HG02588 (cell line): Measurements from ENCODE around the gene COG8.
"Not testable (repeated sequence)": the region's sequence is repeated elsewhere in the genome, so short reads cannot be mapped to it uniquely, and the experiment has no call there.

Experiments used
- ATAC-seq: cut with Tn5 transposase; IDR thresholded peaks from one replicate; pipeline ENCODE4 v1.9.1; 2021; ENCODE audit warnings: mild to moderate bottlenecking, moderate library complexity; ENCODE audit not compliant: unreplicated experiment

The COG8 gene, protein sequence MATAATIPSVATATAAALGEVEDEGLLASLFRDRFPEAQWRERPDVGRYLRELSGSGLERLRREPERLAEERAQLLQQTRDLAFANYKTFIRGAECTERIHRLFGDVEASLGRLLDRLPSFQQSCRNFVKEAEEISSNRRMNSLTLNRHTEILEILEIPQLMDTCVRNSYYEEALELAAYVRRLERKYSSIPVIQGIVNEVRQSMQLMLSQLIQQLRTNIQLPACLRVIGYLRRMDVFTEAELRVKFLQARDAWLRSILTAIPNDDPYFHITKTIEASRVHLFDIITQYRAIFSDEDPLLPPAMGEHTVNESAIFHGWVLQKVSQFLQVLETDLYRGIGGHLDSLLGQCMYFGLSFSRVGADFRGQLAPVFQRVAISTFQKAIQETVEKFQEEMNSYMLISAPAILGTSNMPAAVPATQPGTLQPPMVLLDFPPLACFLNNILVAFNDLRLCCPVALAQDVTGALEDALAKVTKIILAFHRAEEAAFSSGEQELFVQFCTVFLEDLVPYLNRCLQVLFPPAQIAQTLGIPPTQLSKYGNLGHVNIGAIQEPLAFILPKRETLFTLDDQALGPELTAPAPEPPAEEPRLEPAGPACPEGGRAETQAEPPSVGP

DNA sequence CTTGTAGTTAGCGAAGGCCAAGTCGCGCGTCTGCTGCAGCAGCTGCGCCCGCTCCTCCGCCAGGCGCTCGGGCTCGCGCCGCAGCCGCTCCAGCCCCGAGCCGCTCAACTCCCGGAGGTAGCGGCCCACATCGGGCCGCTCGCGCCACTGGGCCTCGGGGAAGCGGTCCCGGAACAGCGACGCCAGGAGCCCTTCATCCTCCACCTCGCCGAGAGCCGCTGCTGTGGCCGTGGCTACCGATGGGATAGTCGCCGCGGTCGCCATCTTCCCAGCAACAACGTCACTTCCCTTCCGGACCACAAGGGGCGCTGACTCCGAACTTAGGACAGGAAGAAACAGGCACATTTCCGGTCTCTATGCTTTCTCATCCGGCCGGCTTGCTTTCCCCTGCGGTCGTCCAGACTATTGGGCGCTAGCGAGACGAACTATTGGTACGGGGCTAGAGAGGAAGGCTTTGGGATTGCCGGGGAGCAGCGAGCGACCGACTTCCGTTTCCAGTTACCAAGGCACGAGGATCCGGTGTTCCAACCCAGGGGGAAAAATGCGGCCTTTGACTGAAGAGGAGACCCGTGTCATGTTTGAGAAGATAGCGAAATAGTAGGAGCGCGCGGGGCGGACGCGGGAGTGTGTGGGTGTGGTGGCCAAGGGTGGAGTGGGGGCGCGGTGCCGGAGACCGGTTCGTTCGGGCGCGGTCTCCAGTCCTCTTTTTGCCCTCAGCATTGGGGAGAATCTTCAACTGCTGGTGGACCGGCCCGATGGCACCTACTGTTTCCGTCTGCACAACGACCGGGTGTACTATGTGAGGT, at the start of gene COG8, which contains the start of gene NIP7:
Gene COG8, minus strand, starts transcription at position 276 of the 806 bp plus-strand sequence. Its CDS starts 12 bp downstream, at position 264.
Gene NIP7, plus strand, starts transcription at position 484 of the 806 bp plus-strand sequence. Its CDS starts 58 bp downstream, at position 542.
- ATAC-seq, result peak; percentile 90

- no peak for ATAC-seq
These were observed 47.2 kb upstream of the COG8 start for GRCh38 chr16:69386596-69386995.

DNA sequence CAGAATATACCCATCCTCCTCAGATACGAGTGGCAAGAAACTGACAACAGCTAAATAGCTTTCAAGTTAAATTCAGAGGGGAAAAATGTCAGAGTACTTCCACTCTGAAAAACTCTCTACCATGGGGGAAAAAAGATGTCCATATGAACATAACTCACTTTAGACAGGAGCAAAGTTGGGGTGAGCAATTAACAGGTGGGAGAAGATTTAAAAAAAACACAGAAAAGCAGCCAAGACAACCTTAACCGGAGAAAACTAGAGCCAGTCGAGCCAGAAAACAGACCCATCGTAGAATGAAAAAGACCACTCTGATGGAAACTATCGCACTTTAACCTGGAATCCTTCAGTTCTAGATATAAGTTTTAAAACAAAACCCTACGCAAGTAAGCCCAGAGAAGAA, 45.6 kb upstream of the COG8 start:
- ATAC-seq, result no peak

DNA sequence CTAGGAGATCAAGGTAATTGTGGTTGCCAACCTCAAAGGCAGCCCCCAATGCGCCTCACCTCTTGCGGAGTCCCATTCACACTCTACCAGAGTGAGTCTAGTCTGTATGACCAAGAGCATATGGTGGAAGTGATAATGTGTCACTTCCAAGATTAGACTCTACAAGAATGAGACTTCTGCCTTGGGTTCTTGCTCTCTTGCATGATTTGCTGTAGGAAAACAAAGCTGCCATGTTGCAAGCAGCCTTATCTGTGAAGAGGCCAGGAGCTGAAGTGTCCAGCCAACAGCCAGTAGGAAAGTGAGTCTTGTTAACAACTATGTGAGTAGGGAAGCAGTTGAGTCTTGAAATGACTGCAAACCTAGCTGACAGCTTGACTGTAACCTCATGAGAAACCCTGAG, 43.1 kb upstream of the COG8 start:
- ATAC-seq, result no peak

DNA sequence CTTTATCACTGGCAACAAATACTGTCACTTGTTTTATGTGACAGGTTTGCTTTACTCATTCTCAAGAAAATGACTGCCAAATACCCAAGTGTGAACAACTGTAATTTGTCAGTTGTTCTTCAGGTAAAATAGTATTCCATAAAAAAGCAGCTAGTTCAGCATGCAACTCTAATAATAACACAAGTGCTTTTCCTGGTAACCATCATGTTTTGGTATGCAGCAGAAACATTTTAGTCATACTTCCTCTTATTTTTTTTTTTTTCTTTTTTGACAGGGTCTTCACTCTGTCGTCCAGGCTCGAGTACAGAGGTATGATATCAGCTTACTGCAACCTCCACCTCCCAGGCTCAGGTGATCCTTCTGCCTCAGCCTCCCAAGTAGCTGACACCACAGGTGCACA, 41.9 kb upstream of the COG8 start:
- no peak for ATAC-seq

DNA sequence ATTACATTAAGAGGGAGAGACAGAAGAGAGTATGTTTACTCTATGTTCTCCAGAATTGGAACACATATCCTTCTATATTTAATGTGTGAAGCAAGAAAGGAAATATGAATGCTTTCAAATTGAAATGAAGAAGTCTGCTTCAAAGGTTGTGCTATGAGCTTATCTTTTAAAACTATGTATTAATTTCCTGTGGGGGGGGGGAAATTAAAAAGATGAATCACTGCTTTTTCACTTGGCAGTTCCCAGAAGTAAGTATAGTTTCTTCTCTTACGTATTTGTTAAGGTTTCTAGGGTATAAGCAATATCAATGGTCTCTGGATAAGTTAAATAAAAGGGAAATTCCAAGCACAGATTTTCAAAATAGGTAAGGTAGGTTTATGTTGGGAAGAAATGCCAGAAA, 39.4 kb upstream of the COG8 start:
- no peak for ATAC-seq

- ATAC-seq, result no peak
These were observed 38.7 kb upstream of the COG8 start for GRCh38 chr16:69378036-69378435.

DNA sequence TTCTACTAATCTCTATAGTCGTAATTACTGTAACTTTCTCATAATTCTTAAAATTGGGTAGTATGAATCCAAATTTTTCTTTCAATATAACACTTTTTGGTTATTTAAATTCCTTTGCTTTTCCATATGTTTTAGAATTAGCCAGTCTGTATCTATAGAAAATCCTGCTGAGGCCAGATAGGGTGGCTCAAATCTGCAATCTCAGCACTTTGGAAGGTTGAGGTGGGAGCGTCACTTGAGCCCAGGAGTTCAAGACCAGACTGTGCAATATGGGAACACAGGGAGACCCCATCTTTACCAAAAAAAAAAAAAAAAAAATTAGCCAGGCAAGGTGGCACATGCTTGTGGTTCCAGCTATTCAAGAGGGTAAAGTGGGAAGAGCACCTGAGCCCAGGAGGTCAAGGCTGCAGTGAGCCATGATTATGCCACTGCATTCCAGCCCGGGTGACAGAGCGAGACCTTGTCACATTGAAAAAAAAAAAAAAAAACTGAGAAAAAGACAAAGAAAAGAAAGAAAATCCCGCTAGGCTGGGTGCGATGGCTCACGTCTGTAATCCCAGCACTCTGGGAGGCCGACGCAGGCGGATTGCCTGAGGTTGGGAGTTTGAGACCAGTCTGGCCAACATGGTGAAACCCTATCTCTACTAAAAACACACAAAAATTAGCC, 37.2 kb upstream of the COG8 start:
- no peak for ATAC-seq

DNA sequence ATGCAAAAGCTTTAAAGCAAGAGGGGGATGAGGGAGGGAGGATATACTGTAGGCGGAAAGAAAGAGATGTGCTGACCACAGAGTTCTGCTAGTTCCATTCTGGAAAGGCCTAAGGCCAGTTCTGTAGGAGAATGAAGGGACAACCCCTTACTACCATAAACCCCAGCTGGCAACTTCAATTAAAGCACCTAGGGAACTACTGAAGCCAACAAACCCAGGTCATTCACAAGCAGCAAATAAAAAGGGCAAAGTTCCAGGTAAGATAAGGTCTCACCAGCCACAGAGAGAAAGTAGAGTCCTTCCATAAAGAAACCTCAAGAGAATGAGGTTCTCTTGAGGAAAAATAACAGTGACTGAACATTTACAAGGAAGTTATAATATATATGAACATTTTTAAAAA, 33.7 kb upstream of the COG8 start:
- no peak for ATAC-seq

DNA sequence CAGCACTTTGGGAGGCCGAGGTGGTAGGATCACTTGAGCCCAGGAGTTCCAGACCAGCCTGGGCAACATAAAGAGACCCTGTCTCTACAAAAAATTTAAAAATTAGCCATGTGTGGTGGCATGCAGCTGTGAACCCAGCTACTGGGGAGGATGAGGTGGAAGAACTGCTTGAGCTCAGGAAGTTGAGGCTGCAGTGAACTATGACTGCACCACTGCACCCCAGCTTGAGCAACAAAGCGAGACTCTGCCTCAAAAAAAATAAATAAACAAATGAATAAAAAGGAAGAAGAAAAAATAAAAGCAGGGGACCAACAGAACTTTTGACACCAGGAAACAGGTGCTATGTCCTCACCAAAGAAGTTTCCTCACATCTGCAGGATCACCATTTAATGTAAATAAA, 32.2 kb upstream of the COG8 start:
- ATAC-seq, result no peak

GRCh38 chr16:69368866-69369265, 29.5 kb upstream of the COG8 start:
- no peak for ATAC-seq

DNA sequence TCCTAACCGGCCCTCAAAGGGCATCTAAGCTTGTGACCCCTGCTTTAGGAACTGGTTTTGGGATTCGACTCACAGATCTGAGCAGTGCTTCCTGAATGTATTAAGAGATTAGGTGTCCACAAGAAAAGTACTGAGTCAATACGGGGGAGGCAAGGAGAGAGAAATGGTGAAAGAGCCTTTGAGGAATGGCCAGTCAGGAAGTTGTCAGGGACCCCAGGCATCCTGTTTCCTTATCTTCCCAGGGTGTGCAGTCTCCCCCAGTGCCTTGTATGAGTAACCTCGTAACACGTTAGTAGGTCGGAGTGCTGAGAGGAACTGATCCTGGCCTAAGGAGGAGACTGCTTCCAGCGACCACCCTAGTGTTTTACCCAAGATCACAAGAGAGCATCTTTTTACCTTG, 28.6 kb upstream of the COG8 start:
- ATAC-seq, result no peak

- ATAC-seq, result no peak
These were observed 27.1 kb upstream of the COG8 start for GRCh38 chr16:69366431-69366830.

DNA sequence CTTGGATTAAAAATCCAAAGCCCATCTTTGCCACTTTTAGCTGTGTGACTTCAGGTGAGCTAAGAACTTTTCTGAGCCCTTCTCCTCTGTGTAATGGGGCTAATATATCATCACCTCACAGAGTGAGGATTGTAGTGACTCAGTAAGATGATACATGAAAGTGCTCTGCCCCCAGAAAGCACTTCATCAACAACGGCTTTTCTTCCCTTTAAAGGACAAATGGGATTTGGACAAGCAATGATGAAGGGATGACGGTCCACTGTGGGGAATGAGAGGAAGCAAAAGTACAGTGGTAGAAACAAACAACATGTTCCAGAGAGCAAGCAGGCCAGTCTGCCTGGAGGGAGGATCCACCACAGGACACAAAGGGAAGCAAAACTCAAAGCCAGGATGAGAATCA, 26.5 kb upstream of the COG8 start:
- ATAC-seq, result no peak

GRCh38 chr16:69364088-69364487, 24.7 kb upstream of the COG8 start:
- ATAC-seq, result no peak

GRCh38 chr16:69363281-69363717, 23.9 kb upstream of the COG8 start:
- no peak for ATAC-seq

DNA sequence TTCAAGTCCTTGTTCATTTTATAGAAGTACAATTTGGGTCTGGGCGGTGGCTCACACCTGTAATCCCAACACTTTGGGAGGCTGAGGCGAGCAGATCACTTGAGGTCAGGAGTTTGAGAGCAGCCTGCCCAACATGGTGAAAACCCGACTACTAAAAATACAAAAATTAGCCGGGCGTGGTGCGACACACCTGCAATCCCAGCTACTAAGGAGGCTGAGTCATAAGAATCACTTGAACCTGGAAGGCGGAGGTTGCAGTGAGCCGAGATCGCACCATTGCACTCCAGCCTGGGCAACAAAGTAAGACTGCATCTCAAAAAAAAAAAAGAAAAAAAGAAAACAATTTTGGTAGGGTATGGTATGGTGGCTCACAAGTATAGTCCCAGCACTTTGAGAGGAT, 20.7 kb upstream of the COG8 start:
- ATAC-seq, result not testable (repeated sequence)

DNA sequence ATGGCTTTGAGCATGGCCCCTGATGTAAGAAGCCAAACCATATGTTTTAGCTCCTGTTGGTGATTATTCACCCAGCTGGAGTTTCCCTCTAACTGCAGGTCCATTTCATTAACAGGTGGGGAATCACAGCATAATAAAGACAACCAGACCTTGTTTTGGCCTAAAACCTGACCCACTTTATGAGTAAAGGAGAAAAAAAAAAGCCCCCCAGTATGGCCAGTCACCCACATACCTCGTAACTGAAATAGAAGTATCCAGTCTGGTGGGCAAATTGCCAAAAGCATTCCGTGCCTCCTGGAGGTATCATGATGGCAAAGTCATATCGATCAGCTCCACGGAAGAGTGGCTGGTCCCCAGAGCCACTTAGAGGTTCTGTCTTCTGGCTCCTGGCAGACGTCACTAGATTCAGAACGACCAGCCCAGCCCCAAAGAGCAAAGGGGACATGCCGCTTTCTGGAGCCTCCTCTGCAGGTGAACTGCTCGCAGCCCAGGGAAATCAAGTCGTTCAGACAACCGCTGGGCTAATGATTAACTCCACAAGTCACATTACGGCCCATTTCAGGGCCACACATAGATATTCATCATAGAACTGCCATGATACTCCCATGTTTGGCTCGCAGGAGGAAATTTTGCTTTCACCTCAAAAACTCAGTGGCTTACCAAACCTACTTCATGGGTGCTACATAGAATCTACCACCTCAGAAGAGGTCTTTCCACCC, 12.1 kb upstream of the COG8 start, which contains the start of gene TMED6:
Gene TMED6, minus strand, starts transcription at position 478 of the 719 bp plus-strand sequence. Its CDS starts 33 bp downstream, at position 445.
- ATAC-seq, result no peak

- no peak for ATAC-seq
These were observed 11.3 kb upstream of the COG8 start for GRCh38 chr16:69350536-69351133.

DNA sequence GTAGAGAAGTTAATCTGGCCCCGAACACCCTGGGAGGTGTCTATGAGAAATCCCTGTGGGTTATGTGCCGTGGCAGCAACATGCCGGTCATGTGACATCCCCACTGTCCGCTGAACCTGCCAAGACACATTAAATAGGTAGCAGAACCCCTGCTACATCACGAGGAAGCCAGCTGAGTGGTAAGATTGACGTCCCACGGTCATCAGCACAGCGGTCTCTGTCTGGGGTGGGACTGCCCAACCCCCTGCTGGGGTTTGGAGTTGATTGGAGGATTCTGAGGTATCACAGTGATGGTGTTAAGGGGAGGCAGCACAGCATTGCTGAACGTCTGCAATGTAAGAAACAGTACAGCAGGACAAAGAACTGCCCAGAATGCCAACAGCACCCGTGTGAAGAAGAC, 10.2 kb upstream of the COG8 start:
- ATAC-seq, result no peak
